ENCODE results near the gene PANK4.
"Not testable (repeated sequence)": the region's sequence is repeated elsewhere in the genome, so short reads cannot be mapped to it uniquely, and the experiment has no call there.

The PANK4 gene

DNA sequence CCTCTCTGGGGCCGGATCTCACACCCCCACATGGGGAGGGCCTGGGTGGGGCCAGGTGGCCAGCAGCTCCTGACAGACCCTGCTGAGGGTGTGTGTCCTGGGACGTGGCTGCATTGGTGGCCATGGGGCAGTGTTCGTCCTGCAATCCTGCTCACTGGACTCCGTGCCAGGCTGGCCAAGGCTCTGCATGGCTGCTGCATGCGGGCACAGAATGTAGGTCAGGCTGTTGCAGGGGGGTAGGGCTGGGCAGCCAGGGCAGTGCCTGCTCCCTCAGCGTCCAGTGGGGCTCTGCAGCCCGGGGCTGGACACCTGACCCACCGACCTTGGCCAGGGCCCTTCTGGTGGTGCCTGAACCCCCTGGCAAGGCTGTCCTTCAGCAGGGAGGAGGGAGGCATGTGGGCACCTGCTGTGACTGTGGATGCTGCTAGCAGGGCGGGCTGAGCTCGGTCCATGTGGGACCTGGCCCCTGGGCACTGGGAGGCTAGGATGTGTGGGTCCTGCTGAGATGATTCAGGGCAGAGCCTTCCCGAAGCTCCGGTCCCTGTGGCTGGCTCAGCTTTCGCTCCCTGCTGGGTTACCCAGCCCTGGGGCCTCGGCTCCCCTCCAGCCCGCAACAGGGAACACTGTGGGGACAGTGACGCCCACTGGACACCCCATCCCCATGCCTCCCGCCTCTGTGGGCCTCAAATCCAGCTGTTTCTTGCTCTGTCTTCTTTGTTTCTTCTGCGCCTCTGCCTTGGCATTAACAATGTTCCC is 65.2 kb downstream of the PANK4 start:
- no peak for DNase-seq (ENCODE audit: low read depth in 3 of 3)

DNA sequence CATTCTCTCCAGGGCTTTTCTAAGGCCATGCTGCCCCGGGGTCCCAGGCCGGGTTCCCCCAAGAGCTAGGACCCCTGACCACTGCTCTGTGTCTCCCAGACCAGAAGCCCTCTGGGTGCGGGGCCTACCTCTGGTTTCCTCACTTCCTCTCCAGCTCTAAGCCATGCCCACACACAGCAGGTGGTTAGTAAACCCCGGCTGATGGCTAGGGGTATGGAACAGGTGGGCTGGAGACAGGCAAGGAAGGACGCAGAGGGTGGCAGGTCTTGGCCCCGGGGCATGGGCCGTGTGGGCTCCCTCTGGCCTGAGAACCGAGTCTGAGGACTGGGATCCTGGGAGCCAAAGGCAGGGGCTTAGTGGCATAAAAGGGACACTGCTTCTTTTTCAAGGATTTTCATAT is 66.2 kb downstream of the PANK4 start:
- DNase-seq (ENCODE audit: low read depth in 3 of 3), result no peak

DNA sequence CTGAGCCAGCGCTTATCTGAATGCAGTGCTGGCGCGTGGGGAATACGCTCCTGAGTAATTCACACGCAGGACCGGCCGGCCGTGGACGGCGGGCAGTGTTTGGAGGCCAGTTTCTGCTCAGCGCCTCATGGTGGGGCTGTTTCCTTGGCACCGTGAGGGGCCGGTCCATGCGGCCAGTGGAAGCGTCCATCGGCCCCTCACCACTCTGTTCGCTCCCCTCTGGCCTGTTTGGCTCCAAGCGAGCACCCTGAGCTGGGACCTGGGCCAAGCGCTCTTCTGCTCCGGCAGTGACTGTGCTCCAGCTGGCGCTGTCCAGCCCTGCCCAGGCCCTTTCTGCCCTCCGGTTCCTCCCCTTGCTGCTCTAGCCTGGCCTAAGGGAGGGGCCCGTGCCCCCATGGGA is 66.6 kb downstream of the PANK4 start:
- no peak for DNase-seq (ENCODE audit: low read depth in 3 of 3)

DNA sequence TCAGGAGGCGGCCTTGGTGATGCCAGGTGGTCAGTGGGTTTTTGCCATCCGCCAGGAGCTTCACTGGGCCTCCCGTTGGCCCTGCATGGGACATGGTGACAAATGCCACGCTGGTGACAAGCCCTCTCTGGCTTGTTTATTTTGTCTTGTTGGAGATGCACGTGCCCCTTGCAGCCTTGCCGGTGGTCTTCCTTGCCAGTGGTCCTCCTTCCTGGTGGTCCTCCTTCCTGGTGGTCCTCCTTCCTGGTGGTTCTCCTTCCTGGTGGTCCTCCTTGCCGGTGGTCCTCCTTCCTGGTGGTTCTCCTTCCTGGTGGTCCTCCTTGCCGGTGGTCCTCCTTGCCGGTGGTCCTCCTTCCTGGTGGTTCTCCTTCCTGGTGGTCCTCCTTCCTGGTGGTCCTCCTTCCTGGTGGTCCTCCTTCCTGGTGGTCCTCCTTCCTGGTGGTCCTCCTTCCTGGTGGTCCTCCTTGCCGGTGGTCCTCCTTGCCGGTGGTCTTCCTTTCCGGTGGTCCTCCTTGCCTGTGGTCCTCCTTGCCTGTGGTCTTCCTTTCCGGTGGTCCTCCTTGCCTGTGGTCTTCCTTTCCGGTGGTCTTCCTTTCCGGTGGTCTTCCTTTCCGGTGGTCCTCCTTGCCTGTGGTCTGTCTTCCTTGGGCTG is 67.2 kb downstream of the PANK4 start:
- DNase-seq (ENCODE audit: low read depth in 3 of 3), result not testable (repeated sequence)

DNA sequence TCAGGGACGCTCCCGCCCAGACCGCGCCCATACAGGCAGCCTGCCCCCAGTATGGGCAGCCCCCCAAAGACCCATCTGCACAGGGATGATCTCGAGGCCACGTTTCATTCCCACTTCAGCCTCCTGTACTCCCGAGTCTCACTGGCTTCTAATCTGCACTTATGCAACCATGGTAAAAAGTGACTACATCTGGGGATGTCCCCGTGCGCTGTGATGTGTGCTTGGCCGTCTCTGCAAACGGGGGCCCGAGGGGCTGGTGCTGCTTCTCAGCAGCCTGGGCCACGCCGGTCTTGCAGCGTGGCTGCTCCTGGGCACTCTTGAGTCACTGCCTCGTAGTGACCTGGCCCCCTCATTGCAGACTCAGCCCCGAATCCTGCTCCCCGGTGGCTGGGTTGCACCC is 67.7 kb downstream of the PANK4 start:
- no peak for DNase-seq (ENCODE audit: low read depth in 3 of 3)

All from stimulated activated CD4-positive, alpha-beta T cell treated with anti-CD3 and anti-CD28 coated beads, TNF-alpha, amount 100 ng/mL, for 4 hours (primary cell).